Right atrium auricular region (tissue), 2 donors: ENCODE results near the gene KLHL40. TPM values are rescaled to one million over a fixed set of nuclear protein-coding genes. Genes with fewer than 3 reads are reported as not detected.
"Not testable (repeated sequence)": the region's sequence is repeated elsewhere in the genome, so short reads cannot be mapped to it uniquely, and the experiment has no call there.

ENCODE experiments used
- DNase-seq: peaks from one replicate; pipeline ENCODE4 v3.0.0-alpha.2; 2019; ENCODE audit warnings: low spot score
- H3K27ac ChIP-seq, 2 donors: fragments of 200-600 bp; sonication (generic); 1 replicate in 1 of 2; 2 replicates in 1 of 2; pipeline ENCODE4 v1.5.1; 2016 to 2019
- H3K27me3 ChIP-seq, 2 donors: fragments of 200-600 bp; sonication (generic); one replicate each; pipeline versions ENCODE4 v1.5.1 to v1.6.0; 2017 to 2019
- H3K36me3 ChIP-seq: fragments of 200-600 bp; sonication (generic); one replicate; pipeline ENCODE4 v1.5.1; 2016
- H3K4me1 ChIP-seq, 2 donors: fragments of 200-600 bp; sonication (generic); one replicate each; pipeline versions ENCODE4 v1.5.1 to v1.6.0; 2017 to 2019
- H3K4me3 ChIP-seq, 2 donors: fragments of 200-600 bp; sonication (generic); 1 replicate in 1 of 2; 2 replicates in 1 of 2; pipeline ENCODE4 v1.5.1; 2017 to 2019; ENCODE audit warnings: mild to moderate bottlenecking in 1 of 2, moderate library complexity in 1 of 2
- H3K9me3 ChIP-seq, 2 donors: fragments of 200-600 bp; sonication (generic); one replicate each; pipeline ENCODE4 v1.5.1; 2019
- CTCF ChIP-seq, 2 donors: fragments of 200-600 bp; sonication (generic); IDR thresholded peaks; one replicate each; pipeline ENCODE4 v1.5.1; 2019; ENCODE audit warnings: antibody characterized with exemption in 2 of 2
- total RNA-seq, 2 donors: library from RNA; depleted of rRNA; stranded (reverse); fragments of >200 nt; gene quantifications; one replicate each; pipeline ENCODE4 v1.1.0, GENCODE V29; 2016

KLHL40 gene
- total RNA-seq, 2 donors from 2014 or later = 0.15 to 0.63 TPM

DNA sequence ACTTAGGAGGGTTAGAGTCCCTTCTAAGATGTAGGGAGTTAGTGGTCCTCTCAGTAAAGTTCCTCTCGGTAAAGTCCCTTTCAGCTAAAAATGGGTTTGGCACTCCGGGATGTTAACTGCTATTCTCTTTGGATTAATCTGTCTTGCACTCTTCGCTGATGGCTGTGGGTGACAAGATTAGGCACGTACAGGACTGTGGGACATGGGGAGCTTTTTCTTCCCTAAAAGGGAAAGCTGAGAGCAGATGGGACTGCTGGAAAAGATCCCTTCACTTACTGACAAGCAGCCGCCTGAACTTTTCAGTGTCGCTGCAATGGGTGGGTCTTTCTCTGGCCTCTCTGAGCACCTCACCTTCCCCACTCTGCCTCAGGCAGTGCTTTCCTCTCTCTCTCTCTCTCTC is 33.7 kb downstream of the KLHL40 start:
- no peaks in the 10 kb centered on the region for H3K27me3 ChIP-seq
- H3K27ac ChIP-seq = peak overlapping the region; percentile 82 to 86
- no peaks in the 10 kb centered on the region for H3K9me3 ChIP-seq
- H3K4me1 ChIP-seq = no peaks in the 10 kb centered on the region
- DNase-seq = peak; percentile 47
- peak overlapping the region in 1 of 2 donors; percentile 18 for H3K4me3 ChIP-seq
- TF ChIP-seq CTCF (IDR thresholded peaks at IDR 0.05) = no peak
- H3K36me3 ChIP-seq = no peaks in the 10 kb centered on the region

DNA sequence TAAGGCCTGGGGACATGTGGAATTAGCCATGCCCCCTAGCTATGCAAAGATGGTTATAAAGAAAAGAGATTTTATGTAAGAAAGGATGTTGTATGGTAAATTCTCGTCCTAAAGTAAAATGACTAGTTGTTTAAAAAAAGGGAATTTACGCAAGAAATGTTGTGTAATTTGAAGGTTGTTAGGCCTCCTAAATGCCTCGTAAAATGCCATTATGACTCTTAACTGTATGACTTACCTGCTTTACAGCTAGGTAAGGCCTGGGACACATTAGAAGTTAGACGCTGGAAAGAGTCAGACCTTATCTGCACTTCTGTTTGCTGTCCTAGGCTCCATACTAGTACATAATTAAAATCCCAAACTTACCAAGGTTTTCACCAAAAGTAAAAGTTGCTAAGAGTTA is 34.8 kb downstream of the KLHL40 start:
- Histone ChIP-seq H3K9me3 (no peaks in the 10 kb centered on the region), H3K4me3 (no peak overlapping the region), H3K27ac (peak overlapping the region; percentile 82 to 86), H3K4me1 (no peaks in the 10 kb centered on the region), H3K27me3 (no peaks in the 10 kb centered on the region), H3K36me3 (no peaks in the 10 kb centered on the region)
- TF ChIP-seq CTCF (IDR thresholded peaks at IDR 0.05) = no peak
- no peak for DNase-seq

GRCh38 chr3:42721690-42722089 is 36.4 kb downstream of the KLHL40 start:
- Histone ChIP-seq H3K4me1 (no peaks in the 10 kb centered on the region), H3K36me3 (no peaks in the 10 kb centered on the region), H3K27ac (peak overlapping the region; percentile 82 to 86), H3K4me3 (no peak overlapping the region), H3K9me3 (no peaks in the 10 kb centered on the region), H3K27me3 (no peaks in the 10 kb centered on the region)
- peak; percentile 40 for DNase-seq
- no peak for TF ChIP-seq CTCF (IDR thresholded peaks at IDR 0.05)

DNA sequence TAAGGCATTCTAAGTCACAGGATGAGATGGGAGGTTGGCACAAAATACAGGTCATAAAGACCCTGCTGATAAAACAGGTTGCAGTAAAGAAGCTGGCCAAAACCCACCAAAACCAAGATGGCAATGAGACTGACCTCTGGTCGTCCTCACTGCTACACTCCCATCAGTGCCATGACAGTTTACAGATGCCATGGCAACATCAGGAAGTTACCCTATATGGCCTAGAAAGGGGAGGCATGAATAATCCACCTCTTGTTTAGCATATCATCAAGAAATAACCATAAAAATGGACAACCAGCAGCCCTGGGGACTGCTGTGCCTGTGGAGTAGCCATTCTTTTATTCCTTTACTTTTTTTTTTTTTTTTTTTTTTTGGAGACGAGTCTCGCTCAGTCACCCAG is 37.1 kb downstream of the KLHL40 start:
- not testable (repeated sequence) for H3K36me3 ChIP-seq, H3K9me3 ChIP-seq, H3K27me3 ChIP-seq, H3K4me3 ChIP-seq, H3K4me1 ChIP-seq
- H3K27ac ChIP-seq = peak overlapping the region; percentile 82 to 86
- peak; percentile 28 for DNase-seq

DNA sequence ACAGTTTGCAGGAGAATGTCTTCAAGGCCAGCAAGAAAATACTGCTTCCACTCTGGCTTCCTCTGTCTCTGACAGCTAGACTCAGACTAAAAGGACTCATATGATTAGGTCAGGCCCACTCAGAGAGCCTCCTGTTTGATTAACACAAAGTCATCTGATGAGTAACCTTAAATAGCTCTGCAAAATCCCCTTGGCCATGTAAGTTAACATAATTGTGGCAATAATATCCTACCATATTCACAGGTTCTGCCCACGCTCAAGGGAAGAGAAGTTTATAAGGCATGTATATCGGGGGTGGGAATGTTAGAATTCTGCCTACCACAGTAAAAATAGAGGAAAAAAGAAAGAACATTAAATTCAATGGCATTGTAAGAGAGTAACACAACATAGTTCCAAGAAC is 37.9 kb downstream of the KLHL40 start:
- Histone ChIP-seq H3K27ac (peak overlapping the region; percentile 82 to 86), H3K4me1 (peaks cover 0 to 4% of the 10 kb centered on the region in 2 donors), H3K9me3 (no peaks in the 10 kb centered on the region), H3K36me3 (no peaks in the 10 kb centered on the region), H3K4me3 (no peak overlapping the region), H3K27me3 (no peaks in the 10 kb centered on the region)
- no peak for DNase-seq
- no peak for TF ChIP-seq CTCF (IDR thresholded peaks at IDR 0.05)

DNA sequence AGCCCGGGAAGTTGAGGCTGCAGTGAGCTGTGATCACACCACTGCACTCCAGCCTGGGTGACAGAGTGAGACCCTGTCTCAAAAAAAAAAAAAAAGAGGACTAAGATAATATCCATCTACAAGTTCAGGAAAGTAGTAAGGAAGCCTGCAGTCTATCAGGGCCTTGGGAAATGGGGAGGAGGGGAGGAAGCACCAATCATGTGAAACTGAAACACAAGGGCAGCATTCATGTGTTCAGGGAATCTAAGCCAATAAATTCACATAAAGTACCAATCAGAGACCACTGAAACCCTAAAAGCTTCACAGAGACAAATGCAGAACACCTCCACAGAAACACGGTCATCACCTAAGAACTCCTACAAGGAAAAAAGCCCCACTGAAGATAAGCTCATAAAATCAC is 40.1 kb downstream of the KLHL40 start:
- TF ChIP-seq CTCF (IDR thresholded peaks at IDR 0.05) = no peak
- DNase-seq = peak; percentile 11
- Histone ChIP-seq H3K27me3 (no peaks in the 10 kb centered on the region), H3K36me3 (no peaks in the 10 kb centered on the region), H3K4me3 (no peak overlapping the region), H3K4me1 (peaks cover 0 to 17% of the 10 kb centered on the region in 2 donors), H3K27ac (peak overlapping the region in 1 of 2 donors; percentile 0), H3K9me3 (no peaks in the 10 kb centered on the region)
